ENCODE results near the gene CDK11A.
"Not testable (repeated sequence)": the region's sequence is repeated elsewhere in the genome, so short reads cannot be mapped to it uniquely, and the experiment has no call there.

GRCh38 chr1:1702506-1702905, 21.7 kb downstream of the CDK11A start:
- not testable (repeated sequence) for TF ChIP-seq CTCF (IDR thresholded peaks at IDR 0.05 in 4 of 5, conservative IDR thresholded peaks at IDR 0.05 in 1 of 5); POLR2A (IDR thresholded peaks at IDR 0.05)

Measured in gastrocnemius medialis (tissue), 4 donors.